HFFc6 (cell line): ENCODE measurements around the gene MTA3. TPM values are rescaled to one million over a fixed set of nuclear protein-coding genes. Genes with fewer than 3 reads are reported as not detected.
A peak's percentile ranks its signal among the peaks of the same experiment; 100 is the strongest.

ENCODE experiments used
- DNase-seq: peaks from one replicate; pipeline ENCODE4 v3.0.0-alpha.2; 2018
- H3K27ac Mint-ChIP-seq: 2 replicates; pipeline ENCODE4 v1.8.0; 2020; ENCODE audit warnings: mild to moderate bottlenecking, mixed read lengths
- H3K27me3 Mint-ChIP-seq: 2 replicates; pipeline ENCODE4 v1.8.0; 2021; ENCODE audit warnings: mild to moderate bottlenecking, moderate library complexity, mixed read lengths; ENCODE audit not compliant: insufficient read depth
- H3K36me3 Mint-ChIP-seq: 2 replicates; pipeline ENCODE4 v1.8.0; 2021; ENCODE audit warnings: low read depth, mixed read lengths
- H3K4me1 Mint-ChIP-seq: 2 replicates; pipeline ENCODE4 v1.8.0; 2020; ENCODE audit warnings: low read depth, mixed read lengths
- H3K4me3 Mint-ChIP-seq: 2 replicates; pipeline ENCODE4 v1.8.0; 2020; ENCODE audit warnings: mild to moderate bottlenecking, moderate library complexity, mixed read lengths
- H3K9me3 Mint-ChIP-seq: 2 replicates; pipeline ENCODE4 v1.8.0; 2020; ENCODE audit warnings: mild to moderate bottlenecking, mixed read lengths
- total RNA-seq, 6 experiments: library from RNA; stranded (reverse); fragmentation: NEBNext Ultra II Directional; extraction: Animal tissue kit (Norgen Biotek cat#: 25700); gene quantifications; 2 replicates in 1 of 6; 3 replicates in 5 of 6; pipeline ENCODE4 v1.2.3, GENCODE V29; 2021
- TF ChIP-seq, protein P1 (sequence below): fragments of 200-600 bp; sonication (generic); IDR thresholded peaks from 2 replicates; pipeline ENCODE4 v1.5.0; 2021; ENCODE audit warnings: antibody characterized with exemption, mild to moderate bottlenecking

MTA3 gene
- total RNA-seq, 6 experiments from 2014 or later = 26.2 to 33.4 (median 30.7) TPM

DNA sequence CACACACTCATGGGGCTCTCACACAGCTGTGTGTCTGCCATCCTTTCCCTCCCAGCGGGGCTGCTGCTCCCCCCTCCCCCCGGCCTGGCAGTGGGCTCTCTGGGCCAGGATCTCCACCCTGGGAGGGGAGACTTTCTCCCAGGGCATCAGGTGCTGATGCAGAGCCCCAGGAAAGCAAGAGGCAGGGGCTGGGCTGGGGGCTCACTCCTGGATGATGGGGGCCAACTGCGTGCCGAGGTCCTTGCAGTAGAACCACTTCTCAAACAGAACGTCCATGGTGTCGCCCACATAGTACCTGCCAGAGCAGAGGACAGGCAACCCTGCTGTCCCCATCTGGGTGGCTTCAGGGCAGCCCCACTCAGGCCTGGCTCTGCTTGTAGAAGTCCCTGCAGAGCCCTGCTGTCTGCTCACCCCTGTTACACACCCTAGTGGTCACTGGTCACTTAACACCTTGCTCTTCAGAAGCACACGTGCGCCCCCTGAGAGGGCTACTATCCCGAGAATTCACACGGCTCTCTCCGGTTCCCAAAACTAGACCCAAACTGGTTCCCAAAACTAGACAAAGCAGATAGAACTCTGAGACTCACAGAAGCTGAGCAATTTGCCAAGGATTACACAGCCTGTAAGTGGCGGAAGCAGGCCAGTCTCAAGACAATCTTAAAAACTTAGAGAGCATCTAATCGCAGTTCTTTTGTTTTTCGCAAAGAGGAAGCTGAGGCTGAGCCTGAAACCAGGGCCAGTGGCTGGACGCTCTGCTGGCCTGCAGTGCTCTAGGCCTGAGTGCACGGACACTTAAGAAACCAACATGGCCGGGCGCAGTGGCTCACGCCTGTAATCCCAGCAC lies 202.1 kb downstream of the MTA3 start:
- Mint-ChIP-seq H3K4me3 (no peak overlapping the region), H3K27ac (no peak overlapping the region), H3K27me3 (peaks cover 15% of the 10 kb centered on the region), H3K9me3 (no peaks in the 10 kb centered on the region), H3K4me1 (no peaks in the 10 kb centered on the region), H3K36me3 (no peaks in the 10 kb centered on the region)
- TF ChIP-seq, protein P1, sequence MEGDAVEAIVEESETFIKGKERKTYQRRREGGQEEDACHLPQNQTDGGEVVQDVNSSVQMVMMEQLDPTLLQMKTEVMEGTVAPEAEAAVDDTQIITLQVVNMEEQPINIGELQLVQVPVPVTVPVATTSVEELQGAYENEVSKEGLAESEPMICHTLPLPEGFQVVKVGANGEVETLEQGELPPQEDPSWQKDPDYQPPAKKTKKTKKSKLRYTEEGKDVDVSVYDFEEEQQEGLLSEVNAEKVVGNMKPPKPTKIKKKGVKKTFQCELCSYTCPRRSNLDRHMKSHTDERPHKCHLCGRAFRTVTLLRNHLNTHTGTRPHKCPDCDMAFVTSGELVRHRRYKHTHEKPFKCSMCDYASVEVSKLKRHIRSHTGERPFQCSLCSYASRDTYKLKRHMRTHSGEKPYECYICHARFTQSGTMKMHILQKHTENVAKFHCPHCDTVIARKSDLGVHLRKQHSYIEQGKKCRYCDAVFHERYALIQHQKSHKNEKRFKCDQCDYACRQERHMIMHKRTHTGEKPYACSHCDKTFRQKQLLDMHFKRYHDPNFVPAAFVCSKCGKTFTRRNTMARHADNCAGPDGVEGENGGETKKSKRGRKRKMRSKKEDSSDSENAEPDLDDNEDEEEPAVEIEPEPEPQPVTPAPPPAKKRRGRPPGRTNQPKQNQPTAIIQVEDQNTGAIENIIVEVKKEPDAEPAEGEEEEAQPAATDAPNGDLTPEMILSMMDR = peak; percentile 72
- peak; percentile 10 for DNase-seq

DNA sequence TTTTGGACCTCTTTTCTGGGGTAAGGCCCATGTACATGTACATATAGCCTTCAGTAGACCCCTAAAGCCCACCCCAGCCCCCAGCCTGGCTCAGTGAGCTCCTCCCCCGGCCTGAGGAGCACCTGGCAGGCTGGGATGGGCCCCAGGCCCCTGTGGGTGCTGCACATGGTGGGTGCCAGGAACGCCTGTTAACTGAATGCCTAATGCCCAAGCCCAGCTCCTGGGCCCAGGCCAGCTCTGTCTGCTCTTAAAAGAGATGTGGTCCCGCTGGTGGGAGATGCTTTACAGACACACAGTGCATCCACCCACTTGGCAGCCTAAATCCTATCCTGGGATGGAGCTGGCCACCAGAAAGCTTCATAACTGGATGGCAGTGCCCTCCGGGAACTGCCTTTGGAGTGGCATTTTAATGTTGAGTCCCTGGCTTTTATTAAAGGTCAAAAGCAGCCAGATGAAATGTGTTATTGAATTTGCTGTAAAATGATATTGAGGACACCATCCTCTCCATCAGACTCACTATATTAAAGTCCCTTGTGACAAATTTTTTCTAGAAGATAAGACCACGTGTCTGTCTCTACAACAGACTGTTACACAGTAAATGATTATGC lies 203.2 kb downstream of the MTA3 start:
- Mint-ChIP-seq H3K9me3 (no peaks in the 10 kb centered on the region), H3K36me3 (no peaks in the 10 kb centered on the region), H3K4me1 (no peaks in the 10 kb centered on the region), H3K4me3 (no peak overlapping the region), H3K27me3 (peaks cover 9% of the 10 kb centered on the region), H3K27ac (no peak overlapping the region)
- TF ChIP-seq, protein P1 = no peak
- DNase-seq = no peak

DNA sequence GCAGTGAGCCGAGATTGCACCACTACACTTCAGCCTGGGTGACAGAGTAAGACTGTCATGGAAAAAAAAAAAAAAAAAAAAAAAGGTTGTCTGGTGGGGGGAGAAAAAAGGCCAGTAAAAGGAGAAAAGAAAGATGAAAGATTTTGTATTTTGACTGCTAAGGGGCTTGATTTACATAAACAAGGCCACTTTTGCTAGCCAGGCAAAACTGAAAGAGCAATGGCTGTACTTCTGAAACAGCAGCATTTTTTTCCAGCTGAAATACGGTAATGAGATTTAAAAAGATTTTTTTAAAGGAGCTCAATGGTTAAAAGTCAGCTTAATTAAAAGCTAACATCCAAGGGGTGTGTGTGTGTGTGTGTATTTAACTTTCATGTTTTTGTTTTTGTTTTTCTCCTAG lies 206.8 kb downstream of the MTA3 start:
- peaks cover 18% of the 10 kb centered on the region for H3K9me3 Mint-ChIP-seq
- H3K4me1 Mint-ChIP-seq = no peaks in the 10 kb centered on the region
- peaks cover 9% of the 10 kb centered on the region for H3K27me3 Mint-ChIP-seq
- TF ChIP-seq, protein P1 = no peak
- H3K27ac Mint-ChIP-seq = no peak overlapping the region
- H3K4me3 Mint-ChIP-seq = no peak overlapping the region
- H3K36me3 Mint-ChIP-seq = no peaks in the 10 kb centered on the region; the same call in 1 of the 2 replicates
- no peak for DNase-seq

DNA sequence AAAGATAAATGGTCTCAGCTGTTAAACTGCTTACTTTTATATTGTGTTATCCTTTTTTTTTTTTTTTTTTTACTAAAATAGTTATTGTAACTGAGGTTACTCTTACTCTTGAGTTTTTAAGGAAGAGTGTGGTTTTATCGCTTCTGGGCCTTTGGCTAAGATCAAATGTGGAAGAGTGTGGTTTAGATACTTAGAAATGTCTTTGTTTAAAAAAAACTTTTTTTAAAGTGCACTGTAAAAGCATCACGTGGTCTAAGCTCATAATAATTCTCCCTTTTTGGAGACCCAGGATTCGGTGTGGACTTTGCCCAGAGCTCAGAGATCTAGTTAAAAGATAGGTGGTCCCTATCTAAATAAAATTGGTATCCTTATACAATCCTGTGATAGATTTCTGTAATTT lies 207.4 kb downstream of the MTA3 start:
- H3K36me3 Mint-ChIP-seq = no peaks in the 10 kb centered on the region; the same call in 1 of the 2 replicates
- no peak for DNase-seq
- no peak overlapping the region for H3K27ac Mint-ChIP-seq
- peaks cover 23% of the 10 kb centered on the region for H3K9me3 Mint-ChIP-seq
- H3K4me1 Mint-ChIP-seq = no peaks in the 10 kb centered on the region
- TF ChIP-seq, protein P1 = no peak
- peaks cover 4% of the 10 kb centered on the region; the same call in 1 of the 2 replicates for H3K27me3 Mint-ChIP-seq
- no peak overlapping the region for H3K4me3 Mint-ChIP-seq

DNA sequence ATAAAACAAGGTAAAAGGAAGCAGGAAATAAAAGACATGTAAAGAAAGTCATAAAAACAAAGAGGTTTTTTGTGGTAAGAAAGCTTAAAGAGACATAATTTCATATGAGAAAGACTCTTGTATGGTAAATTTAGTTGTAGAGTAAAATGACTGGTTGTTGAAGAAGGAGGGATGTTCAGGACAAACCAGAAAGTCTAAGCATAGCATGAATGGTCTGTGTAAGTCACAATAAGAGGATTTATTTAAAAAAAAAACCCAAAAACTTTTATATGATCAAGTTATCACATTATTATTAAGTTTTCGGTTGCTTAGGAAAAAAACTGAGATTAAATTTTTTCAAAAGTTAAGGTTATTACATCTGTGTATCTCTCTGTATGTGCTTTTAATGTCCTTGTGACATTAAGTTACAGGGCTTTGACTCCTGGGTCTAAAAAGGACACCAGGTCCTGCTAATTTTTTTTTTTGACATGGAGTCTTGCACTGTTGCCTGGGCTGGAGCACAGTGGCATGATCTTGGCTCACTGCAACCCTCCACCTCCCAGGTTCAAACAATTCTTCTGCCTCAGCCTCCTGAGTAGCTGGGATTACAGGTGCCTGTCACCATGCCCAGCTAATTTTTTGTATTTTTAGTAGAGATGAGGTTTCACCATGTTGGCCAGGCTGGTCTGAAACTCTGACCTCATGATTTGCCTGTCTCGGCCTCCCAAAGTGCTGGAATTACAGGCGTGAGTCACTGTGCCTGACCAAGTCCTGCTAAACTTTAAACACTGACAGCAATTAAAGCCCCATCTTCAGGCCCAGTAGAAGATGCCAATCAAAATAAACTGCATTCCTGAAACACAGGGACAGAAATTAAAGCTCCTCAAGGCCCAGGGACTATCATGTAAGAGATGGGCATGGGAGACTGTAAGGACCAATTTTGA lies 209.7 kb downstream of the MTA3 start:
- H3K27me3 Mint-ChIP-seq = peaks cover 11% of the 10 kb centered on the region
- H3K9me3 Mint-ChIP-seq = peaks cover 23% of the 10 kb centered on the region
- peak; percentile 36 for DNase-seq
- H3K4me1 Mint-ChIP-seq = no peaks in the 10 kb centered on the region
- H3K4me3 Mint-ChIP-seq = no peak overlapping the region
- no peak overlapping the region for H3K27ac Mint-ChIP-seq
- no peaks in the 10 kb centered on the region; the same call in 1 of the 2 replicates for H3K36me3 Mint-ChIP-seq
- TF ChIP-seq, protein P1 = no peak
